Activated T-helper 17 cell treated with anti-CD3 and anti-CD28 coated beads, Interleukin-2, amount 50 U/mL, for 72 hours (primary cell): ENCODE measurements around the gene VPS13D. TPM values are rescaled to one million over a fixed set of nuclear protein-coding genes. Genes with fewer than 3 reads are reported as not detected.
A peak's percentile ranks its signal among the peaks of the same experiment; 100 is the strongest.

ENCODE experiments used
- ATAC-seq: fragments of 150-1000 bp; cut with Tn5 transposase; replicated peaks from 2 replicates; pipeline ENCODE4 v1.10.0; 2021; ENCODE audit warnings: mild to moderate bottlenecking, moderate library complexity
- H3K27ac Mint-ChIP-seq: one replicate; pipeline ENCODE4 v1.8.0; 2022; ENCODE audit warnings: mixed read lengths
- H3K27me3 Mint-ChIP-seq: one replicate; pipeline ENCODE4 v1.8.0; 2022; ENCODE audit warnings: mixed read lengths
- H3K36me3 Mint-ChIP-seq: one replicate; pipeline ENCODE4 v1.8.0; 2022; ENCODE audit warnings: low read depth, mild to moderate bottlenecking, mixed read lengths
- H3K4me1 Mint-ChIP-seq: one replicate; pipeline ENCODE4 v1.8.0; 2022; ENCODE audit warnings: mixed read lengths
- H3K4me3 Mint-ChIP-seq: one replicate; pipeline ENCODE4 v1.8.0; 2022; ENCODE audit warnings: mild to moderate bottlenecking, mixed read lengths
- H3K9me3 Mint-ChIP-seq: one replicate; pipeline ENCODE4 v1.8.0; 2022; ENCODE audit warnings: mixed read lengths
- total RNA-seq, 2 donors: library from RNA; stranded (reverse); gene quantifications; one replicate each; pipeline ENCODE4 v1.2.3, GENCODE V29; 2022

VPS13D gene
- total RNA-seq, 2 donors from 2014 or later = 30.4 to 35.6 TPM

GRCh38 chr1:12420171-12420570 lies 190.3 kb downstream of the VPS13D start:
- H3K4me1 Mint-ChIP-seq = peaks cover 14% of the 10 kb centered on the region
- peaks cover 47% of the 10 kb centered on the region for H3K36me3 Mint-ChIP-seq
- ATAC-seq = no peak
- H3K9me3 Mint-ChIP-seq = no peaks in the 10 kb centered on the region
- no peak overlapping the region for H3K27ac Mint-ChIP-seq
- H3K4me3 Mint-ChIP-seq = no peak overlapping the region
- no peaks in the 10 kb centered on the region for H3K27me3 Mint-ChIP-seq

- no peak for ATAC-seq
- peaks cover 36% of the 10 kb centered on the region for H3K36me3 Mint-ChIP-seq
- H3K9me3 Mint-ChIP-seq = no peaks in the 10 kb centered on the region
- no peak overlapping the region for H3K27ac Mint-ChIP-seq
- peaks cover 2% of the 10 kb centered on the region for H3K4me1 Mint-ChIP-seq
- H3K4me3 Mint-ChIP-seq = no peak overlapping the region
- no peaks in the 10 kb centered on the region for H3K27me3 Mint-ChIP-seq
Observed at GRCh38 chr1:12422488-12422887, 192.7 kb downstream of the VPS13D start.

GRCh38 chr1:12424087-12424529 lies 194.3 kb downstream of the VPS13D start:
- Mint-ChIP-seq H3K4me1 (no peaks in the 10 kb centered on the region), H3K4me3 (no peak overlapping the region), H3K27ac (no peak overlapping the region), H3K27me3 (no peaks in the 10 kb centered on the region), H3K9me3 (no peaks in the 10 kb centered on the region), H3K36me3 (peaks cover 36% of the 10 kb centered on the region)
- ATAC-seq = no peak

GRCh38 chr1:12424793-12425192 lies 195.0 kb downstream of the VPS13D start:
- no peak overlapping the region for H3K27ac Mint-ChIP-seq
- ATAC-seq = no peak
- H3K36me3 Mint-ChIP-seq = peaks cover 40% of the 10 kb centered on the region
- no peaks in the 10 kb centered on the region for H3K9me3 Mint-ChIP-seq
- no peak overlapping the region for H3K4me3 Mint-ChIP-seq
- no peaks in the 10 kb centered on the region for H3K4me1 Mint-ChIP-seq
- no peaks in the 10 kb centered on the region for H3K27me3 Mint-ChIP-seq

GRCh38 chr1:12426030-12426429 lies 196.2 kb downstream of the VPS13D start:
- H3K4me1 Mint-ChIP-seq = no peaks in the 10 kb centered on the region
- H3K36me3 Mint-ChIP-seq = peaks cover 40% of the 10 kb centered on the region
- H3K9me3 Mint-ChIP-seq = no peaks in the 10 kb centered on the region
- H3K4me3 Mint-ChIP-seq = no peak overlapping the region
- ATAC-seq = no peak
- H3K27ac Mint-ChIP-seq = no peak overlapping the region
- no peaks in the 10 kb centered on the region for H3K27me3 Mint-ChIP-seq

- no peak for ATAC-seq
- Mint-ChIP-seq H3K9me3 (no peaks in the 10 kb centered on the region), H3K4me3 (no peak overlapping the region), H3K4me1 (no peaks in the 10 kb centered on the region), H3K27me3 (no peaks in the 10 kb centered on the region), H3K36me3 (peaks cover 33% of the 10 kb centered on the region), H3K27ac (no peak overlapping the region)
Observed at GRCh38 chr1:12428334-12428733, 198.5 kb downstream of the VPS13D start.

- Mint-ChIP-seq H3K9me3 (no peaks in the 10 kb centered on the region), H3K4me3 (no peak overlapping the region), H3K36me3 (peaks cover 38% of the 10 kb centered on the region), H3K4me1 (peaks cover 15% of the 10 kb centered on the region), H3K27ac (no peak overlapping the region), H3K27me3 (no peaks in the 10 kb centered on the region)
- ATAC-seq = no peak
Observed at GRCh38 chr1:12430525-12430924, 200.7 kb downstream of the VPS13D start.

- ATAC-seq = no peak
- H3K27ac Mint-ChIP-seq = peak overlapping the region; percentile 98
Observed at GRCh38 chr1:12432897-12433296, 203.1 kb downstream of the VPS13D start.

GRCh38 chr1:12433323-12434053 lies 203.7 kb downstream of the VPS13D start:
- Mint-ChIP-seq H3K4me3 (peak overlapping the region; percentile 83), H3K27ac (peak overlapping the region; percentile 98), H3K4me1 (peaks cover 36% of the 10 kb centered on the region), H3K9me3 (no peaks in the 10 kb centered on the region), H3K36me3 (peaks cover 37% of the 10 kb centered on the region), H3K27me3 (no peaks in the 10 kb centered on the region)
- ATAC-seq = no peak

More at GRCh38 chr1:12432897-12433296, 203.1 kb downstream of the VPS13D start:
- H3K4me3 Mint-ChIP-seq = peak overlapping the region; percentile 83
- H3K4me1 Mint-ChIP-seq = peaks cover 30% of the 10 kb centered on the region
- peaks cover 36% of the 10 kb centered on the region for H3K36me3 Mint-ChIP-seq
- H3K27me3 Mint-ChIP-seq = no peaks in the 10 kb centered on the region
- H3K9me3 Mint-ChIP-seq = no peaks in the 10 kb centered on the region

GRCh38 chr1:12434174-12434573 lies 204.3 kb downstream of the VPS13D start:
- peak overlapping the region; percentile 98 for H3K27ac Mint-ChIP-seq
- H3K27me3 Mint-ChIP-seq = no peaks in the 10 kb centered on the region
- H3K4me3 Mint-ChIP-seq = peak overlapping the region; percentile 83
- no peaks in the 10 kb centered on the region for H3K9me3 Mint-ChIP-seq
- peak; percentile 59 for ATAC-seq
- peaks cover 42% of the 10 kb centered on the region for H3K4me1 Mint-ChIP-seq
- H3K36me3 Mint-ChIP-seq = peaks cover 37% of the 10 kb centered on the region

GRCh38 chr1:12434686-12435085 lies 204.9 kb downstream of the VPS13D start:
- Mint-ChIP-seq H3K36me3 (peaks cover 39% of the 10 kb centered on the region), H3K9me3 (no peaks in the 10 kb centered on the region), H3K4me1 (peaks cover 48% of the 10 kb centered on the region), H3K27me3 (no peaks in the 10 kb centered on the region), H3K27ac (peak overlapping the region; percentile 98), H3K4me3 (peak overlapping the region; percentile 83)
- no peak for ATAC-seq

- Mint-ChIP-seq H3K9me3 (no peaks in the 10 kb centered on the region), H3K27ac (peak overlapping the region; percentile 98), H3K4me1 (peaks cover 55% of the 10 kb centered on the region), H3K4me3 (peak overlapping the region; percentile 83), H3K36me3 (peaks cover 48% of the 10 kb centered on the region), H3K27me3 (no peaks in the 10 kb centered on the region)
- ATAC-seq = peak; percentile 75
Observed at GRCh38 chr1:12435639-12436344, 206.0 kb downstream of the VPS13D start.

- H3K27ac Mint-ChIP-seq = peak overlapping the region; percentile 98
- peaks cover 50% of the 10 kb centered on the region for H3K36me3 Mint-ChIP-seq
- ATAC-seq = no peak
Observed at GRCh38 chr1:12436345-12436658, 206.5 kb downstream of the VPS13D start.

GRCh38 chr1:12436817-12437599 lies 207.2 kb downstream of the VPS13D start:
- Mint-ChIP-seq H3K27me3 (no peaks in the 10 kb centered on the region), H3K36me3 (peaks cover 56% of the 10 kb centered on the region), H3K4me3 (peak overlapping the region; percentile 83), H3K27ac (peak overlapping the region; percentile 98), H3K9me3 (no peaks in the 10 kb centered on the region), H3K4me1 (peaks cover 55% of the 10 kb centered on the region)
- ATAC-seq = peak; percentile 23

More at GRCh38 chr1:12436345-12436658, 206.5 kb downstream of the VPS13D start:
- Mint-ChIP-seq H3K4me3 (peak overlapping the region; percentile 83), H3K4me1 (peaks cover 55% of the 10 kb centered on the region), H3K9me3 (no peaks in the 10 kb centered on the region), H3K27me3 (no peaks in the 10 kb centered on the region)
